ENCODE results near the gene SAG.

Gene SAG

GRCh38 chr2:233343171-233343705 is 35.6 kb downstream of the SAG start:
- DNase-seq (ENCODE audit: extremely low spot score) = no peak
- TF ChIP-seq CTBP1 (IDR thresholded peaks at IDR 0.05; ENCODE audit: borderline replicate concordance) = no peak
- no peak for TF ChIP-seq SUZ12 (IDR thresholded peaks at IDR 0.05)
- no peak for TF ChIP-seq TARDBP (IDR thresholded peaks at IDR 0.05)
- TF ChIP-seq BHLHE40 (IDR thresholded peaks at IDR 0.05; ENCODE audit: borderline replicate concordance) = no peak
- no peak for TF ChIP-seq FOXK2 (IDR thresholded peaks at IDR 0.05)
- TF ChIP-seq PKNOX1 (IDR thresholded peaks at IDR 0.05) = no peak
- TF ChIP-seq ARNT (IDR thresholded peaks at IDR 0.05) = no peak
- no peak for TF ChIP-seq L3MBTL2 (conservative IDR thresholded peaks at IDR 0.05)
- TF ChIP-seq ZNF384 (IDR thresholded peaks at IDR 0.05) = no peak
- TF ChIP-seq SP1 (IDR thresholded peaks at IDR 0.05) = no peak
- no peak for TF ChIP-seq FOXA1 (IDR thresholded peaks at IDR 0.05)
- TF ChIP-seq NFRKB (IDR thresholded peaks at IDR 0.05) = no peak
- ChIA-PET POLR2A (no interaction called here), CTCF (interaction anchor here (0.6 to 2.3 kb wide), 2 partner anchors 11 to 12 kb away, joined by 3 to 7 read pairs; partner anchors contain the start of gene DGKD)

DNA sequence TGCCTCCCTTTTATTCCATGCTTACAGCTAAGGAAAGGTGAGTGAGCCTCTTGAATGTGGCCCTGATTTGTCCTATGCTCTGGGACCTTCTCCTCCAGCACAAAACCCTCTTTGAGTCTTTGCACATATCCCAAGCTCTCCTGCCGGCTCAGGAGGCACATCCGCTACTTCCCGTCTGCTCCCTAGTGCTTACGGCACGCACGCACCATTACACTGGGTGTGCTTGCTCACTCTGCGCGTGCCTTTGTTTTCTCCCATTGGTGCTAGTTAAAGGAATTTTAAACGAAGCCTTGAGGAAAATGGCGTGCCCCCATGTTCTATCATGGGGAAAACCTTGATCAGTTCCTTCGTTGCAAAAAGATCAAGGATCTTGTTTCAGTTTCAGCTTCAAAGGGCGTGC is 38.8 kb downstream of the SAG start:
- TF ChIP-seq ARNT (IDR thresholded peaks at IDR 0.05) (no peak), L3MBTL2 (conservative IDR thresholded peaks at IDR 0.05) (no peak), FOXK2 (IDR thresholded peaks at IDR 0.05) (no peak)
- ChIA-PET CTCF (no interaction called here), POLR2A (no interaction called here)
- DNase-seq (ENCODE audit: extremely low spot score) = no peak

DNA sequence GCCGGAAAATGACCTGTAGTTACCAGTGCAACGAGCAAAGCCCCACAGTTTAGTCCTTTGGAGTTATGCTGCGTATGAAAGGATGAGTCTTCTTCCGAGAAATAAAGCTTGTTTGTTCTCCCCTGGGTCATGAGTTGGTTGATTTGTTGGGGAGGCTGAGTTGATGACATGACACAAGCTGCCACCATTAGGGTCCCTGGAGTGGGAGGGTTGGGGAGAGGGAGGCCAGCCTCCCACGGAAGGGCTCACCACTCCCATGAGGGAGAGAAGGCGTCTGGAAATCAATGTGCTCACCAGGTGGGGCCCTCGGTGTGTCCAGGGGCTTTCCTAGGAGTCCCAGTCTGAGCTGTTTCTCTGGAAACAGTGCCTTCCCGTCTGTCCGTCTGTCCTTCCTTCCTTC is 39.3 kb downstream of the SAG start:
- TF ChIP-seq FOXA1 (IDR thresholded peaks at IDR 0.05) (no peak), ARNT (IDR thresholded peaks at IDR 0.05) (no peak), ELF4 (IDR thresholded peaks at IDR 0.05) (no peak), ZNF384 (IDR thresholded peaks at IDR 0.05) (no peak), BHLHE40 (IDR thresholded peaks at IDR 0.05; ENCODE audit: borderline replicate concordance) (no peak), TARDBP (IDR thresholded peaks at IDR 0.05) (no peak), PKNOX1 (IDR thresholded peaks at IDR 0.05) (no peak), SUZ12 (IDR thresholded peaks at IDR 0.05) (no peak), CTBP1 (IDR thresholded peaks at IDR 0.05; ENCODE audit: borderline replicate concordance) (no peak), HDGF (IDR thresholded peaks at IDR 0.05; ENCODE audit: borderline replicate concordance) (no peak), FOXK2 (IDR thresholded peaks at IDR 0.05) (no peak), LEF1 (IDR thresholded peaks at IDR 0.05; ENCODE audit: borderline replicate concordance) (no peak), NFRKB (IDR thresholded peaks at IDR 0.05) (no peak), SP1 (IDR thresholded peaks at IDR 0.05) (no peak), FOXM1 (IDR thresholded peaks at IDR 0.05; ENCODE audit: borderline replicate concordance) (no peak), L3MBTL2 (conservative IDR thresholded peaks at IDR 0.05) (no peak)
- DNase-seq (ENCODE audit: extremely low spot score) = no peak
- POLR2A ChIA-PET = no interaction called here
- CTCF ChIA-PET = no interaction called here

DNA sequence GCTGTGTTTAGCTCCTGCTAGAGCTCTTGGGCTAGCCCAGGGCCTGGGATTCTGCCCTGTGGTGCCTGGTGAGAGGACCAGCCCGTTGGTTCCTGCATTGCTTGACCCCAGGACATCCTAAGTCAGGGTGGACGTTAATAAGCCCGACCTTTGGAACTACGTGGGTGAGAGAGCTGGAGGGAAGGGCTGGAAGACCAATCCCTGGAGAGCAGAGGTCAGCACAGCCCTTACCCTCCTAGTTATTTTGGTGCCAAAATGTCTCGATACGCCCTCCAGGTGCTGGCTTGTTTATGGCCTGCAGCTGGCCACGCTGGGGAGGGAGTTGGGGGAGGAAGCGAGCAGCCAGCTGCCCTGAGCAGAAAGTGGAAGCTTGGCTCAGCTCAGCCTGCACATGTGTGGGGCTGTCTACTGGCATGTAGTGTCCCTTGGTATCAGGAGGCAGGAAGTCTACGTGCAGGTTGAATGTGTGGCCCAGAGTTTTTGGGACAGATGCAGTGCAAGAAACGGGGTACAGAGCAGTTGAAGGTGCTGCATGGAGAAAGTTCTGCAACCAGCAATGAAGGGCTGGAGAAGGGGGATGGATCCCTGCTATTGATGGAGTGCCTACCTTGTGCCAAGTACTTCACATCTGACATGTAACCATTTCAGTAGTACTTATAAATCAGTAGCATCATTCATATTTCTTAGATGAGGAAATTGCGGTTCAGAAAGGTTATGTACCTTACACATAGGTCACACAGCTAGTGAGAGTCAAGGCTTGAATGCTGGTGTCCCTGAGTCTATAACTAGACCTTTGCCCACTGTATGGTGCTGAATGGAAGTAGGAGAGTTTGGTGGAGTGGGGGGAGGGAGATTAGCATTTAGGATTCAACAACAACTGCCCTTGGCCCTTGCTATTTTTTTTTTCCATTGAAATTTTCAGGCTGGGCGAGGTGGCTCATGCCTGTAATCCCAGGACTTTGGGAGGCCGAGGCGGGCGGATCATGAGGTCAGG is 41.7 kb downstream of the SAG start:
- ChIA-PET CTCF (no interaction called here), POLR2A (no interaction called here)
- DNase-seq (ENCODE audit: extremely low spot score) = no peak
- TF ChIP-seq TARDBP (IDR thresholded peaks at IDR 0.05) = no peak
- TF ChIP-seq FOXM1 (IDR thresholded peaks at IDR 0.05; ENCODE audit: borderline replicate concordance) = no peak
- no peak for TF ChIP-seq ZNF384 (IDR thresholded peaks at IDR 0.05)

DNA sequence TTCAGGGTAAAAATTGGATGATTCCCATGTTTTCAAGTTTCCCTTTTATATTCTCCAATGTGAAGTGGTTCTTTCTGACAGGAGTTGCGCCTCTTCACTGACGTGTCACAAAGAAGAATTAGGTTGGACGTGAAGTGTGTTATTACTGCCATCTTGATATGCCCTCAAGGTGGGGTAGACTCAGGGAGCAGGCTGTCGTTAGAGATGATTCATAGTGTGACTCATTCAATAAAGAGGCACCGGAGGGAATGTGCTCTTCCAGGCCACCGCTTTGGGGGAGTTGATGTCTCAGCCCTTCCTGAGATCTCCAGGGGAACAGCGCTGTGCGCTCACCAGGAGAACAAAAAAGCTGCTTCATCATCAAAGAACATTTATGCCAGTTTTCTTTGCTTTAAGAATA is 43.1 kb downstream of the SAG start:
- ChIA-PET CTCF (no interaction called here), POLR2A (no interaction called here)
- peak; percentile 48 for DNase-seq (ENCODE audit: extremely low spot score)
- peak; percentile 90 for TF ChIP-seq PKNOX1 (IDR thresholded peaks at IDR 0.05)
- TF ChIP-seq SUZ12 (IDR thresholded peaks at IDR 0.05) = no peak

DNA sequence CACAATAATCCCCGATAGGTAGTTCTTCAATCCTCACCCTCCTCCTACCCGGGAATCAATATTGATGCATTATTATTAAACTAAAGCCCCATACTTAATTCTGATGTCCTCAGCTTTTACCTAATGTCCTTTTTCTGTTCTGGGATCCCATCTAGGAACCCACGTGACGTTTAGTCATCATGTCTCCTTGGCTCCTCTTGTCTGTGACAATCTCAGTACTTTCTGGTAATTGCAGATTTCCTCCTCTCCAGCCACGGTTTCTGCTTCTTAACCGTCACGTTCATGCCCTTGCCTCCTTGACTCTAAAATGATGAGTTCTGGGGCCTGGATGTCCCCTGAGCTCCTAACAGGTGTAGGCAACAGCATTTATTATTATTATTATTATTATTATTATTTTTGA is 43.8 kb downstream of the SAG start:
- ChIA-PET CTCF (no interaction called here), POLR2A (no interaction called here)
- DNase-seq (ENCODE audit: extremely low spot score) = no peak
- TF ChIP-seq SP1 (IDR thresholded peaks at IDR 0.05) = no peak
- no peak for TF ChIP-seq ELF4 (IDR thresholded peaks at IDR 0.05)
- TF ChIP-seq L3MBTL2 (conservative IDR thresholded peaks at IDR 0.05) = no peak
- no peak for TF ChIP-seq FOXM1 (IDR thresholded peaks at IDR 0.05; ENCODE audit: borderline replicate concordance)
- no peak for TF ChIP-seq NFRKB (IDR thresholded peaks at IDR 0.05)
- no peak for TF ChIP-seq TARDBP (IDR thresholded peaks at IDR 0.05)
- TF ChIP-seq FOXA1 (IDR thresholded peaks at IDR 0.05) = no peak
- TF ChIP-seq PKNOX1 (IDR thresholded peaks at IDR 0.05) = no peak
- TF ChIP-seq FOXK2 (IDR thresholded peaks at IDR 0.05) = no peak
- TF ChIP-seq ARNT (IDR thresholded peaks at IDR 0.05) = no peak
- TF ChIP-seq ZNF384 (IDR thresholded peaks at IDR 0.05) = no peak
- no peak for TF ChIP-seq CTBP1 (IDR thresholded peaks at IDR 0.05; ENCODE audit: borderline replicate concordance)
- no peak for TF ChIP-seq HDGF (IDR thresholded peaks at IDR 0.05; ENCODE audit: borderline replicate concordance)
- TF ChIP-seq BHLHE40 (IDR thresholded peaks at IDR 0.05; ENCODE audit: borderline replicate concordance) = no peak
- TF ChIP-seq LEF1 (IDR thresholded peaks at IDR 0.05; ENCODE audit: borderline replicate concordance) = no peak
- no peak for TF ChIP-seq SUZ12 (IDR thresholded peaks at IDR 0.05)
